GM21360 (cell line): ENCODE results near the gene ASAP2.

Source experiments
- ATAC-seq: cut with Tn5 transposase; IDR thresholded peaks from one replicate; pipeline ENCODE4 v1.9.1; 2021; ENCODE audit warnings: mild to moderate bottlenecking, moderate library complexity; ENCODE audit not compliant: unreplicated experiment

ASAP2 gene

GRCh38 chr2:9337901-9338300 is 131.3 kb downstream of the ASAP2 start:
- ATAC-seq: no peak

DNA sequence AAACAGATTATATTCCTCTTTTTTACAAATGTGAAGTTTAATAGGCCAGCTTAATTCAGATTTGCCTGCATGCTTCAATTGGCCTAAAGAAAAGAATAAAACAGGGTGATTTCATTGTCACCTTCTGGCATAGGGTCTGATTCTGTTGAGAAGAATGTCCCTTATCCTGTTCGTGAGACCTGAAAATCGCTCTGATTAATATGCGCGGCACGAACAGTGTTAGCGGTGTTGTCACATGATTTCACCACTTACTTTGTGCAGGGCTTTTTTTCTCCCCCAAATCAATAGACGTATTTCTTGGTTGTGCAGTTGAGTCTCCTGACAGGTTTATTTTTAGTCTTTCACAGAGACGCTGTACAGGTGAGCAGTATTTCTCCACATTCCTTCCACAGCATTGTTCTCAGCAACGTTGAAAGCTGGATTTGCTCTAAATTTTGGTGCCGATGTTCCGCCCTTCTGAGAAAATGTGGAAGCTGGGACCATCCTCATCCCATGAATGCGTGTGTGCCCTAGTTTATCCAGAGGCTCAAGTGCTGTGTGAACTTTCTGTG is 134.8 kb downstream of the ASAP2 start:
- no peak for ATAC-seq

DNA sequence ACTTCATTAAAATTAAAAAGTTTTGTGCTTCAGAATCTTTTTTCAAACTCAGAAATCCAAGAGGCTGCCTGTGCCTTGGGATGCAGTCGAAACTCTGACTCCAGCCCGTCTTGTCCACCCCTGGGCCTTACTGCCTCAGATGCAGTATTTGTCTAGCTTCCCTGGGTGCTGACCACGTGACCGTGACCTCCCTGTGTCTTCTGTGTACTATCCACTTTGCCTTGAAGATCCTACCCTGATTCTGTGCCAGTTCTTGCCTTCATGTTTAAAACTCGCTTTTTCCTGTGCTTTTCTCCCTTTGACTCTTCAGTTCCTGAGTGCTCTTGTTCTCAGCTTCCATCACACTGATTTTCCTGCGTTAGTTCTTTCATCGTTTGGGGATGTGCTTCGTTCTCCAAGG is 136.0 kb downstream of the ASAP2 start:
- ATAC-seq: no peak

- ATAC-seq: no peak
Observed at GRCh38 chr2:9343524-9343923, 136.9 kb downstream of the ASAP2 start.

- no peak for ATAC-seq
Observed at GRCh38 chr2:9344434-9344833, 137.8 kb downstream of the ASAP2 start.

GRCh38 chr2:9345343-9345742 is 138.7 kb downstream of the ASAP2 start:
- ATAC-seq: no peak

DNA sequence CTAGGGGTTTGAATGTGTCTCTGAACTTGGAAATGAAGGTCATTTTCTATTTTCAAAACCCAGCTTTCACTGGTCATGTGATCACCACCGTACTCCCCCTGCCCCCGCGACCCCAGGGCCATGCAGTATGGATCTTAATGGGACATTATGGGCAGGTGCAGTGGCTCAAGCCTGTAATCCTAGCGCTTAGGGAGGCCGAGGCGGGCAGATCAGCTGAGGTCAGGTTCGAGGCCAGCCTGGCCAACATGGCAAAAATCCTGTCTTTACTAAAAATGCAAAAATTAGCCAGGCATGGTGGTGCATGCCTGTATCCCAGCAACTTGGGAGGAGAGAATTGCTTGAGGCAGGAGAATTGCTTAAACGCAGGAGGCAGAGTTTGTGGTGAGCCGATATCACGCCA is 139.4 kb downstream of the ASAP2 start:
- no peak for ATAC-seq

DNA sequence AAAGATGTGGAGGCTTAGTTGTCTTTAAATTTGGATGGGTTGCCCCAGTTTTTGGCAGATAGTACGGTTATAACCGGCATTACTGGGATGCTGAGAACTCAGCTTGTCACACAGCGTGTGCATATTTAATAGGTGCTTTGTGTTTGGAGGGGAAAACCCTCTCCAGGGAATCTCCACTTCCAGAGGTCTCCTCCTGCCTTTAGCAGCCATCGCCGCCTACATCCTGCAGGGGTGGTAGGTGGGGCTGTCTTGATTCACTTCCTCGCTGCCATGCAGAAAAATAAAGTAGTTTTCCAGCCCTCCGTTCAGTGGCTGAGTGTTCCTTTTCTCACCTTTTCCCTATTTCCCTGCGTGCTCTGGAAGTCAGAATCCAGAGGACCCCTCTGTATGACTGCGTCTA is 140.3 kb downstream of the ASAP2 start:
- no peak for ATAC-seq

DNA sequence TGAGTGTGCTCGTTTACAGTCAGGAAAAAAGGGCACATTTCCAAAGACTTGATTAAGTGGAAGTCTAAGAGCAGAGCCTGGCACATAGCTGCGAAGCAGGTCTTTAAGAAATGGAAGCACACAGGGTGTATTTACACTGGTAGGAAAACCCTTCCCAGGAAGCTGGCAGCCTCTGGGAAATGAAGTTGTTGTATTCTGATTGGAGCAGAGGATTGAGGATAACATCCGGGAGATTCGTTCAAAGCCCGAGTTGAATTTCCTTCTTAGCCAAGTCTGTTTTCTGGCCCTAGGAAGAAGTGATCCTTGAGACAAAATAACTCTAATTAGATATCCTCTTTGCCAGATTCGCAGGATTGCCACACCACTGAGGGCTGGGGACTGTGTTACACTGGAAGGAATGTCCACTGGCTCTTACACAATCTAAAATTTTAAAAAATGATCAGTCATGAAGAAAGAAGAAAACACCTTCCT is 140.8 kb downstream of the ASAP2 start:
- ATAC-seq: no peak

DNA sequence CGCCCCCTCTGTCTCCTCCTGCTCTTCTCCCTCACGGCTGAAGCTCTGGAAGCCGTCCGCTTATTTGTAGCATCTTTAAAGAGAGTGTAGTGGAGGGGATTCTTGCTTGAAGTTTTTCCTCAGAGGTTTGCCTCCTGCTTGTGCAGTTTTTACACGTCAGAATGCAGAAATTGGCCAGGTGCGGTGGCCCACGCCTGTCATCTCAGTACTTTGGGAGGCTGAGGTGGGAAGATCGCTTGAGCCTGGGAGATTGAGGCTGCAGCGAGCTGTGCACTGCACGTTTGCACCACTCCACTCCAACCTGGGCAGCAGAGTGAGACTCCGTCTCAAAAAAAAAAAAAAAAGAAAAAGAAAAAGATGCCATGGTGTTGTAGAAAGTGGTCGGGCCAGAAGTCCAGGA is 147.7 kb downstream of the ASAP2 start:
- ATAC-seq: no peak

GRCh38 chr2:9355270-9355669 is 148.7 kb downstream of the ASAP2 start:
- ATAC-seq: no peak

DNA sequence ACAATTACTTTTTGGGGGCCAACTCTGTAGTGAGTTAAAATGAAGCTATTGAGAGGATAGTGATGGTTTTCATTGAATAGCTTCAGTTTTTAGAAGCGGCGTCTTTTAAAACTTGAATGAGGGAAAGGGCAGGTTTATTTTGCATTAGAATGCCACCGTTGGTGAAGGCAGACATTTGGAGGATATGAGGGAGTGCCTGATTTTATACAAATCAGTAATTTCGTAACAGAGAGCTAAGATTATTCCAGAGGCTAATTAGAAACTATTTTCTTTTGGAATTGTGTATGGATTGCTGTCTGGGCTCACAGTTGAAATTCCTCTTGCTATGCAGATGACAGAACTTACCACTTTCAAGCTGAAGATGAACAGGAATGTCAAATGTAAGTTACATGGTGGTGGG is 149.1 kb downstream of the ASAP2 start:
- ATAC-seq: no peak

DNA sequence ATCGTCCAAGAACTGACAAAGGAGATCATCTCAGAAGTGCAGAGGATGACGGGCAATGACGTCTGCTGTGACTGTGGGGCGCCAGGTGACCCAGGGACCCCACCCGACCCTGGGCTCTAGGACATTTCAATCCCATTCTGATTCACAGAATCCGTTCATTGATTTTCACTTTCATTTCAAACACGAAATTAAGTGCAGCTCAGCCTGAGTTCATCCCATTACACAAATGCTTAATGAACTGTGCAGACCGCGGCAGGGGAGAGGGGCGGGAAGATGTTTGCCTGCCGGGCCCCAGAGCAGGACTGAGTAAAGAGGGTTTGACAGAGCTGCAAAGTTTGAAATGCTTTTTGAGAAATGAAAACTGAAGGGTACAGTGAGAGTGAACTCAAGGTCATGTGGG is 149.6 kb downstream of the ASAP2 start:
- ATAC-seq: no peak

- no peak for ATAC-seq
Observed at GRCh38 chr2:9358846-9359245, 152.2 kb downstream of the ASAP2 start.

DNA sequence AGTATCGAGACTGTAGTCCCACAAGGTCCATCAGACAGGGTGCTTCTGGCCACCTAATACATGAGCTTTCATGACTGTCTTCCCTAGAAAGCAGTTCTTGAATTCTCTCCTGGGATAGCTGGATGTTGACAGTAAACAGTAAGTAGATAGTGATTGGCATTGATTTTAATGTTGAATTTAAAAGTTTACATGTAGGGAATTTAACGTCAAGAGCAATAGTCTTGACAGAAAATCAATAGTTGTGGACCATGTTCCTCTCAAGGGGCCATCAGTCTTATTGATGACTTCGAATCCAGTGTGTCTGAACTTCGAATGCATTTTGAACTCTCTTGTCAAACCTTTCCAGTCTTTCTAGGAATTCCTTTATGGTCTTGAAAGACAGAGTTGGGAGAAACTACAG is 152.9 kb downstream of the ASAP2 start:
- ATAC-seq: no peak

DNA sequence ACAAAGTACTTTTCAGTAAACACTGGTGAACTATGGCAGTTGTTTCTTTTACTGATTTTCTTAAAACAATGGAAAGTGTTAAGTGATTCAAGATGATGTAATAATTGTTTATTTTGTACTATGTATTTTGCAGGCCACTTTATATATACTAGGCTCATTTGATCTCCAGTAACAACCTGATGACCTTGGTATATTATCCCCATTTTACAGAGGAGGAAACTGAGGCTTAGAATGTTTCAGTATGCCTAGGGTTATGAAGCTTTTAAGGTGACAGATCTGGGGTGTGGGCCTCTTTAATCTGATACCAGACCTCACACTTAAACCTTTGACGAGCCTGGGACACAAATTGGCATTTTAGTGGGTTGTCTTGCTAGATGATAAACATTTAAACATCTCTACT is 153.5 kb downstream of the ASAP2 start:
- no peak for ATAC-seq

- no peak for ATAC-seq
Observed at GRCh38 chr2:9360701-9361100, 154.1 kb downstream of the ASAP2 start.

- no peak for ATAC-seq
Observed at GRCh38 chr2:9364373-9364772, 157.8 kb downstream of the ASAP2 start.

DNA sequence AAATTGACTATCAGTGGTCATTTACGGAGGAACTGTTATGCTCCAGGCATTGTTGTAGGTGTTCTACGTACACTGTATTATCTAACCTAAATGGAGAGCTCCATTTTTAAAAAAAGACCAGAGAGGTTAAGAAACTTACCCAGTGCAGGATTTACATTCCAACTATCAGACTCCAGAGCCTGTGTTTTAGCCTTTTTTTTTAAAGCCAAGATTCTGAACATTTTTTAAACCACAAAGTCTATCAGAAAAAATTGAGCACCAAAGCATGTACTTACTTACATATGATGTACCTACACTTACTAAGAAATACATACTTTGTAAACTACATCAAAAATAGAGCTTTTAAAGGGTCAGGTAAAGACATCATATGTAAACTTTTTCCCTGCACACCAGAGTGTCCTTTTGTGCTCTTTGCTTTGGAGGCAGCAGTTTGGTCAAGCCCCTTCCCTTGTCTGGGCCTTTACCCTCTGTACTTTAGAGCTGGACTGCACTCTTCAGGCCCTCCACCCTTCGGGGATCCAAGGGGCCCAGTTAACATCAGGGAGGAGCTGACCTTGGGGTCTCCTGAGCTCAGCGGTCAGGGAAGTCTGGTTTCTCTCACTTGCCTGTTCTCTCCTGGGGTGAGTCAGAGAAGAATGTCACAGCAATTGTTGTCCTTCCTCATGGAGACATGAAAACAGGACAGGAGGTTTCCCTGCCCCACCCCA is 158.3 kb downstream of the ASAP2 start:
- ATAC-seq: no peak

DNA sequence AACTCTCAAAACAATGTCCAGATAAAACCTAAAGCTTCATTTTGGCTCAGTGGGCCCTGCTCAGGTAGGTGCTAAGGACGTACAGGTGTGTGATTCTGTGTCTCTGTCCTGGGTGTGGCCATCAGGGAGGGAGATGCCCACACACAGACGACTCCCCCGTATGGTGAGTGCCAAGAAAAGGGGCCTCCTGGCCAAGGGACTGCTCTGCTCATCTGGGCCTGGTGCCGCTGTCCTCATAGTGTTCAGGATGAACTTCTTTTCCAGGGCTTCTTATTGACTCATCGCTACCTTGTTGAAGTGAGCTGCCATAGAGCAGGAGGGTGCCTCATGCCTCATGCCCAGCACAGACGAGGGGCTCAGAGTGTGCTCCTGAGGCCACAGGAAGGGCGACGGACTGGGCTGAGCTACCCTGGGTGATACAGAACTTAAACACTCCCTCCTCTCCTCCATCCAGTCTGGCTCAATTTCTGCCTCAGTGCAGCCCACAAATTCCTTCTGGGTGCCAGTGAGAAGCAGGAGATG is 158.9 kb downstream of the ASAP2 start:
- ATAC-seq: no peak

- no peak for ATAC-seq
Observed at GRCh38 chr2:9366026-9366425, 159.4 kb downstream of the ASAP2 start.

DNA sequence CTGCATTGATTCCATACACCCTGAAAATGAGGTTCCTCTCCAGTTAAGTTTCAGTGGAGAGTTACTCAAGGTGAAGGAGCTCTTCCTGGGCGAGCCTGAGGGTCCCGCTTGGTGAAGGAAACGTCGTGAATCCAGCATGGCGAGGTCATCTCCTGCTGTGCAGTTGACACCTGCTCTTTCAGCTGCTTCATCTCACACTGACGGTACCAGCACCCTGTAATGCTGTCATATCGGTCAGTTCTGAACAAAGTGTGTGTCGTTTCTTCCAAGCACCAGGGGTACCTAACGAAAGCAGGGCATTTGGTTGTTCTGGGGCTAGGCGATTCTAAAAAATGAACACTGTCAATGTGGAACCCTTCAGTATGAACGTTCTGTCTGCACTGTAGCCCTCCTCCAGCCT is 164.1 kb downstream of the ASAP2 start:
- ATAC-seq: no peak

DNA sequence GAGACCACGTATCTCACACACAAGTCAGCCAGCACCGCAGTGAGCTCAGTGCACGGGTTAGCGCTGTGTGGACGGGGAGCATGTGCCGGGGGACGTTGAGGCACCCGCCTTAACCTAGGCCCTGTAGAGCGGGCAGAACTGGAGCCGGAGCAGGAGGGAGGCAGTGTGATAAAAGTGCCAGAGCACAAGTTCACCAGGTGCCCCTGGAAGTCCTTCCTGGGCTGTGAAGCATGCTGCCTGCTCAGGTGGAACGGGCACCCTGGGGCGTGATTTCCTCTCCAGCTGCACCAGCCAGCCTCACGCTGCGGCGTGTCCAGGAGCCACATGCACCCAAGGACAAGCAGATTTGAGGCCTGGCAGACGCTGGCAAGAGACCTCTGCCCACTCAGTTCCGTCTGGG is 166.4 kb downstream of the ASAP2 start:
- no peak for ATAC-seq
